Activated CD4-positive, alpha-beta T cell treated with anti-CD3 and anti-CD28 coated beads for 4 hours (primary cell): ENCODE data around the gene PLET1.
A peak's percentile ranks its signal among the peaks of the same experiment; 100 is the strongest.

Source experiments
- DNase-seq, 2 donors: peaks; one replicate each; pipeline ENCODE4 v3.0.0-alpha.2; 2020

The PLET1 gene

DNA sequence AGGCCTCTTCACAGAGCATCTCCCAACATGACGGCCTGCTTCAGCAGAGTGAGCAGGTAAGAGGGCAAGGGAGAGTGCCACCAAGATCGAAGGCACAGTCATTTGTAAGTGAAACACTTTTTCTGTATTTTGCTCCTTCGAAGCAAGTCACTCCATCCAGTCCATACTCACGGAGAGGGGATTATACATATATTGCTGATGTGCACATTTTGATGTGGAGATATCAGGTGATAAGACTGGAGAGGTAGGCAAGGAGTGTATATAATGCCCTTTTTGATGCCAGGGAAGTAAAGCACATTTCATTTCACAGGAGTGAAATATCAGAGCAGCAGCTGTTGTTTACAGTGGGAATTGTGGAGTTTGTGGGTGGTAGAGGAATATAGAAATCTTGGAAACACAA, 23.2 kb downstream of the PLET1 start:
- no peak for DNase-seq

DNA sequence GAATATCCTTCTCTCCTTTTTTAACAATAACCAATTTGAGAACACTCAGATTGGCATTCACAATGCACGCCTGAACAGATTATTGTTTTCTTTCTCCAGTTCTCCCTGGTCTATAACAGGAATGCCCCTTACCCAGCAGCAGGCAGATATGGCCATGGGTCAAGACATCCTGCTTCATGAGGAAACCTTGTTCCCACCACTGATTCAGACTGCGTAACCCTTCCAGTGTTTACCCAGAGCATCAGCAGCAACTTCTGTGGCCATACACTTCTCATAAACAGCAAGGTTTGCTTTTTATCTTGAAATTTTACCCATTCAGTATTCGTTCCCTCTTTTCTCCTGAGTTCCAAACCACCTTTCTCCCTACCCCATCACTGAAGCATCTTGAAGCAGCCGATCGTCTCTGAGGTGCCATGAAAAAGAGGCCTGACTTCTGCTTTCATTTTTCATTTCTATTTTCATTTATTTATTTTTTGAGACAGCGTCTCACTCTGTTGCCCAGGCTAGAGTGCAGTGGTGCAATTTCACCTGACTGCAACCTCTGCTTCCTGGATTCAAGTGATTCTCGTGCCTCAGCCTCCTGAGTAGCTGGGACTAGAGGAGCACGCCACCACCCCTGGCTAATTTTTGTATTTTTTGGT, 24.8 kb downstream of the PLET1 start:
- DNase-seq: no peak

DNA sequence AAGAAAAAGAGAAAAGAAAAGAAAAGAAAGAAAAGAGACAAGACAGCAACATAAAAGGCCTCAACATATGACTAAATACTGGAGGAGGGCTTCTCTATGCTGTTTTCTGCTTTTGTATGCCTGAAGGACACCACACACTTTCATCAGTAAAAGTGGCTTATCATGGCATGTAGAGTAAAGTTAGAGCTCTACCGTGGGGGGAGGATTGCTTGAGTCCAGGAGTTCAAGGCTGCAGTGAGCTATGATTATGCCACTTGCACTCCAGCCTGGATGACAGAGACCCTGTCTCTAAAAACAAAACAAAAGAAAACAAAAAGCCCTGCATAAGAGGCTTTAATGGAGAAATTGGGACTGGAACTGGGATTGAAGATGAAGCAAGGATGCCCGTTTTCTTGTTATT, 28.7 kb downstream of the PLET1 start:
- DNase-seq: no peak

DNA sequence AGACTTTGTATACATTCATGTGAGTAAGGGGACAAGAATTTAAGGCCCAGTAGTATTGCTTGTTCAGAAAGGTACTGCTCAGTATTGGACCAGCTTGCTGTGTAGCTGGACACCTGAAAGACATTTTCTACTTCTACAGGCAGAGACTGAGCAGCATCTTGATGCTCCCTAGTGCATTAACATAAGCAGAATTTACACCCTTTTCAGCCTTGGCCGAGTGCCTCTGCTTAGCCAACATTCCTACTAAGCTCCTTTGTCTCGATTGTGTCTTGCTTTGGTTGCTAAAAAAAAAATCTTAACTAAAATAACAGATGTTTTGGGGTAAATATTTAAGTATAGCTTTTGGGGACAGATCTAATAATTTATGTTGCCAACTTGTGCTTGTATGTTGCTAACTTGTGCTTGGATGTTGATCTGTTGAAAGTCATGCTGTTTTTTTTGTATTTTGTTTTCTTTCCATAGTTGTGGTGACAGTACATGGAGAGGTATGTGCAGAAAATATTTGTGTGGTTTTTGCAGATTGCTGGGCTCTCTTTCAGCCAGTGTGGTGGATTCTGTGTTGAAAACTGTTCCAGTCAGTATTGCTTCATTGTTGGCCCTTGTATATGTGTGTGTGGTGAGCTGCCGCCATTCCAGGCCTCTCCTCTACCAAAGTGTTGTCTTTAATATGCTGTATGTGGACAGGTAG, 30.8 kb downstream of the PLET1 start:
- no peak for DNase-seq

DNA sequence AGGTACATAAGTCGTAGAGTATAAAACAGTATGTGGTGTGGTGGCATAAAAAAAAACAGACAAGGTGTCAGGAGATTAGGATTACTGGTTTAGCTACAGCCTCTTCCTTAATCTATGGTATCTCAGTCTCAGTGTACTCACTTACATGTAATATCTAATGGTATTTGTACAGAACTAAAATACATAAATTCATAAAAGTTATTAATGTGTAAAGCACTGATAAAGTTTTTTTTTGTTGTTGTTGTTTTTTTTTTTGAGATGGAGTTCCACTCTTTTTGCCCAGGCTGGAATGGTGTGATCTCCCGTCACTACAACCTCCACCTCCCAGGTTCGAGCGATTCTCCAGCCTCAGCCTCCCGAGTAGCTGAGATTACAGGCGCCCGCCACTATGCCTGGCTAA, 31.5 kb downstream of the PLET1 start:
- DNase-seq: no peak

DNA sequence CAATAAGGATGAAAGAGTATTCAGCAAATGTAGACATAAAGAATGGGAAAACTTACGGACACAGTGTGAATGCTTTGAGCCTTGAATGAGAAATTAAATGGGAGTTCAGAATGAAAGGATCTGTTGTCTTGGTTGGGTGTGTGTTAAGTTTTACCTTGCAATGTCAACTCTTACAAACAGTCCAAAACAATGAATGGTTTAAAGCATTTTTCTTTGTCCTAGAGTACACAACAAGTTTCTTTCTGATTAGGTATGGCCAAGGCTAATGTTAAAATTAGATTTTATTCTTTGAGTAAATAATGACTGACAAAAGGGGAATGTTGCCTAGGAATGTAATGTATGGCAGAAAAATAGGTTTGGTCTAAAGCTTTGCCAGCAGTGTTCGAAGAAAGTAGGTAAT, 32.0 kb downstream of the PLET1 start:
- DNase-seq: no peak

DNA sequence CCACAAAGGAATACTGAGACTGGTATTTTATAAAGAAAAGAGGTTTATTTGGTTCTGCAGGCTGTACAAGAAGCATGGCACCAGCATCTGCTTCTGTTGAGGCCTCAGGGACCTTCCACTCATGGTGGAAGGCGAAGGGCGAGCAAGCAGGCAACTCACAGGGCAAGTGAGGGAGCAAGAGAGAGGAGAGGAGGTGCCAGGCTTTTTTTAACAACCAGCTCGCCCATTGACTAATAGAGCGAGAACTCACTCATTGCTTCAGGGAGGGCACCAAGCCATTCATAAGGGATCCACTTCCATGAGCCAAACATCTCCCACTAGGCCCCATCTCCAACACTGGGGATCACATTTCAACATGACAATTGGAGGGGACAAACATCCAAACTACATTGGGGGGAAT, 33.2 kb downstream of the PLET1 start:
- no peak for DNase-seq

DNA sequence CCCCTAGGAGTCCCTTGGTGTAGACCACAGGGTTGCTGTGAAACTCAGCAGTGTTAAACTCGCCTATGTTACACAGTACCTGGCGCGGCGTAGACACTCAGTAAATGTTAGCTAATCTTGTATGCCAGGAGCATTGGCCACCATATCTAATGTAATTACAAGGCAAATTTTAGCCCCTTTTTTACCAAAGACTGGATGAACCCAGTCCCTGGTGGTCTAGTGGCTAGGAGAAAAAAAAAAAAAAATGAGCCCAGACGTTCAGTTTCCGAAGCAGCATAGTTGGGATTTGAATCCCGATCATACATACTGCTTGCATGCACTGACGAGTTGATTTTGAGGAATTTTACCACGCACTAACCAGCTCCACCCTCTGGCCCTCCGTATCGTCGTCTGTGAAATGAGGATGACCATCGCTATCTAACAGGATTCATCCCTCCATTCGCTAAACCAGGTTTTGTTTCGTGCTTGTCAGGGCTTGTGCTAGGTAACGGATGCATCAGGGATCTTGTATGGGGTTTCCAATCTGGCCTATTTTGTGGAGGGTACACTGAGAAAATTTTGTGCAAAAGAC, 33.7 kb downstream of the PLET1 start:
- DNase-seq: no peak

DNA sequence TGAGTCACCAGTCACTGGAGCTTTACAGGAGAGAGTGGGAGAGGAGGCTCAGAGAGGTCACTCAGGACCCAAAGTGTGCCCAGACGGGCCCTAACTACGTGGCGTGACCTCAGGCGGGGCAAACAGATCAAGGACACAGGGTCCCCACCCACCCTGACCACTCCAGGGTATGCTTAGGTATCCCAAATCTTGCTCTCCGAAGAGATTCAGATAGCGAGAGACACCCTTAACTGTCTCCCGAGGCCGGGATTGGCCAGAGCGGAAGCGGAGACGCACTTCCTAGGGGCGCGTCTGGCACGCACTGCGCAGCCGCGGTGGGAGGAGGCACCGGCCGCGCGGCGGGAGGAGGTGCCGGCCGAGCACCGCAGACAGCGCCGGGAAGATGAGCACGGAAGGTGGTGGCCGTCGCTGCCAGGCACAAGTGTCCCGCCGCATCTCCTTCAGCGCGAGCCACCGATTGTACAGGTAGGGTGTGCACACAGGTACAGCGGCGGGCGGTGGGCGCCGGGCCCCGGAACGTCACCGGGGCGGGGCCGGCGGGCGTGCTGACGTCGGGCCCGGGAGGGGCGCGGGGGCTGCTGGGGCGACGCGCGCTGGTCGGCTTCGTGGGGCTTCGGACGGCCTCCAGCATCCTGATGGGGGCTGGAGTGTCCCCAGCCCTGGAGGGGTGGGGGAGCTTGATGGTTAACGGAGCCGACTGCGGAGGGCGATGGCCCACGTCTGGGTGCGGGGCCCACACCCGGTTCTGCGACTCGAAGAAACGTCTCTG, 34.4 kb downstream of the PLET1 start, which contains the start of gene PTS:
Gene PTS (plus strand): TSS at position 367 of the 769 bp plus-strand sequence. CDS start 16 bp downstream, at position 383.
- DNase-seq: peak; percentile 74 to 79

DNA sequence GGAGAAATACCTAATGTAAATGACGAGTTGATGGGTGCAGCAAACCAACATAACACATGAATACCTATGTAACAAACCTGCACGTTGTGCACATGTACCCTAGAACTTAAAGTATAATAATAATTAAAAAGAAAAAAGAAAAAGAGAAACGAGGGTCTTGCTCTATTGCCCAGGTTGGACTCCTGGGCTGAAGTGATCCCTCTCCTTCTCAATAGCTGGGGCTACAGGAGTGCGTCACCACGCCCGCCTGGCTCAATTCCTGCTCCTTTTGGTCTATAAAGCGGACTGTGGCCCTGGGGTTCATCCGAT, 35.0 kb downstream of the PLET1 start:
- DNase-seq: no peak

DNA sequence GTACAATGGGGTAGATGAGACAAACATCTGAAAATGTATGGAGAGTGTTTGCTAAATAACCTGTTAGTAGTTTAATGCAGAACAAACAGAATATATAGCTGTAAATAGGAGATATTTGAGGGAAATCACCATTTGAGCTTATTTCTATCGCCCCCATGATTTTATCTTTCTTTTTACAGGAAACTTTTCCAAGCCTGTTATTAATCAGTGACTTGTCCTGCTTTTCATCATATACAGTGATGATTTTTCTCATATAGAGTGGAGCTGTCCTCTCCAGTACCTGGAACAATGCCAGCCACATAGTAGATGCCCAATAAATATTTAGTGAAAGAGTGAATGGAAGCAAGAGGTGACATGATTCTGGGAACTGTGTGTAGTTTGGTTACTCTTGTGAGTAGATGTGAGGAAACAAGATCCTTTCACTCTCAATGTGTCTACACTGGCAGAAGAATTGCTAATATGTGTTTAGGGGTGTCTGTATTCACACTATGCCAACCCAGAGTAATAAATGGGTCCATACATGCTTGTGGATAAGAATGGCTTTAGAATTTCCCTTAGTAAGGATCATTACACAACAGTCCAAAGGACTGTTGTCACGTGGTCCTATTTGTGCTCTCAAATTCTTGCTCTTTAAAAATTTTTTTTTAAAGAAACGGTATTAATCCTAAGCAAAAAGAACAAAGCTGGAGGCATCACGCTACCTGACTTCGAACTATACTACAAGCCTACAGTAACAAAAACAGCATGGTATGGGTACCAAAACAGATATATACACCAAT, 36.7 kb downstream of the PLET1 start:
- DNase-seq: no peak

DNA sequence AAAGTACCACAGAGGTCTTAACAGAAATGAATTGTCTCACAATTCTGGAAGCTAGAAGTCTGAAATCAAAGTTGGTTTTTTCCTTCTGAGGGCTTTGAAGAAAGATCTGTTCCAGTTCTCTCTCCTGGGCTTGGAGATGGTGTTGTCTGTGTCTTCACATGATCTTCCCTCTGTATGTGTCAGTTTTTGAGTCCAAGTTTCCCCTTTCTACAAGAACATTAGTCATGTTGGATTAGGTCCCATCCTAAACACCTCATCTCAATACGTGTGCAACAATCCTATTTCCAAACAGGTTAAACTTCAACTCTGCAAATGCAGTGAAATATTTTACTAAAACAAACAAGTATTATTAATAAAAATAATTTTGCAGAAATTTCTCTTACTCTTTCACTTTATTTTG, 37.5 kb downstream of the PLET1 start:
- DNase-seq: no peak

DNA sequence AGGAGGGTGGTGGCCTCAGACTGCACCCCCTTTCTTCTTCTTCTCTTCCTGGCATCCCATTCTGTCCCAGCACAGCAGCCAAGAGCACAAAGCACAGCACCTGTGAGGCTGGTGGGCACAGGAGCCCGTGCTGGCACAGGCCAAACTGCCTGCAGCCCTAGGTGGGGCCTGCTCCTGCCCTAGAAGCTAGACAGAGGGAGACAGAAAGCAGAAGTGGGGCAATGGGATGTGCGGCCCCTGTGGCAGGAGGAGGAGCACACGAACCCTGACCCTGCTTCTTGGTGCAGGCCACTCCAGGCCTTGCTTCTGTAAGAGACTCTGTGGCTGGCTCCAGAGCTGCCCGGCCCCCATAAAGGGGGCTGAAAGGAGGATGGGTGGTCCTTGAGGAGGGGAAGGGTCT, 38.4 kb downstream of the PLET1 start:
- DNase-seq: no peak

DNA sequence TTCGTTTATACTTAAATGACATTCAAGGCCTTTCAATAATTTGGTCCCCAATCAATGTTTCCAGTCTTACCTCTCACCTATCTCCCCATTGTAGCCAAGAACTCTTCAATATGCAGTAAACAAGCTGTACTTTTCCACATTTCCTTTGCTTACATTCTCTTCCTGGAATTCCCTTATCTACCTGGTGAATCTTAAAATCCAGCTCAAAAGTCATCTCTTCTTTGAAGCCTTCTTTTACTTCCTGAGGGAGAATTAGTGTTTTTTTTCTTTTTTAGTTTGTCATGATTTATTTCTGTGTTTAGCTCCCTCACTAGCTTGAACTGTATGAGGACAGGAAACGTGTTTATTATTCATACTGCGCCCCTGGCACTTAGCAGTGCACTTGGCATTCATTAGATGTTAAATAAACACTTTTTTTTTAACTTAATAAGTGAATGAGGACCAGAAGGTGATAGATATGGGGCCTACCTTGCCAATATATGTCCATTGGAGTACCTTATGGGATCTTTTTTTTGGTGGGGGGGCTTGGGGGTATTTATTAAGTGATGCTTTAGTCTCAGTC, 39.3 kb downstream of the PLET1 start:
- no peak for DNase-seq

DNA sequence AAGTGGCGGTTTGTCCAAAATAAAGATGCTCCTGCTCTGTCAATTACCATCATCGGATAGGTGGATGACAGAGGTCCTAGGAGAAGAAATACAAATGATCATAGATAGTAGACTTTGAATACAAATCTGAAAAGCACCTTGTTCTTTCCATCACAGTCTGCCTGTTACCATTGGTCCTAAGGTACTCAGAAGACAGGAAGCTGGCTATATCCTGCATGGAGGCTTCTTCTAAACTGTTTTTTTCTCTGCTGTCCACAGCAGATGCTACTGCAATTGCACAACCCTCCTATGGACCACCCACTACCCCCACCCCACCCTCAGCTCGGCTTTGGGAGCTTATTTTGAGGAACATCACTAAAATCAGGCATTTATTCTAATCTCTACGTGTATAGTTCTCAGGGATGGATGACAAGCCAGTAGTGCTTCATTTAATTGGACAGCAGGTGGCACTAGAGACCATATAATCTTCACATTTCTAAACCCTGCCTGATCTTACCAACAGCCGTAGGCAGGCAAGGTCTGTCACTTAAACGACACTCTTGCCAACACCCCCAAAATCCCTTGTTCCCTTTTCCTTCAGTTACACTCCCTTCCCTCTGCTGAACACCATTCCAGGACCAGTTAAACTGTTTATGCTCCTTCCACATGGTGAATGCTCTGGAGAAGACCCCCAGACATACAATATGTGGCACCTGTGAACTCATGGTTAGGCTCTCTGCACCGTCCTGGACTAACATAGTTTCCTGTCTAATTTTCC, 41.0 kb downstream of the PLET1 start:
- peak; percentile 33 to 49 for DNase-seq

DNA sequence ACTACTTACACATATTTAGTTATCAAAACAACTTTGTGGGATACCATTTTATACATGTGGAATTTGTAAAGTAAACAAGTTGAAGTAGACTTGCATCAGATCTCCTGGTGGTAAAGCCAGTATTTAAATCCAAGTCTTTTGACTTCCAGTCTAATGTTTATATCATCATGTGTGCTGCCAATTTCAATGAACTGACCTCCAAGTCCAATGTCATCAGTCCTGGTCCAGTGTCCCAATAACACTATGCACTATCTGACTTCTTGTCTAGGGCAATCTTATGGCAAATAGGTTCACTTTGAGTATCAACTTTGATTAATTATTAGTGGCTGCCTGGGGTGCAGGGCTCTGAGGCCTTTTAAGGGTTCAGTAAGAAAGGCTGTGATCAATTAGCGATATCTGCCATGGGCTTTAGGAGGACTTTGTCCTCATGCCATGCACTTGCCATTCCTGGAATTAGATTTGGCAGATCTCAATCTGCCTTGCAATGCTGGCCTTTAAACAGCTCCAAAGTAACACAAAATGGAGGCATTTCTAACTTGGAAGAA, 44.0 kb downstream of the PLET1 start:
- DNase-seq: no peak

DNA sequence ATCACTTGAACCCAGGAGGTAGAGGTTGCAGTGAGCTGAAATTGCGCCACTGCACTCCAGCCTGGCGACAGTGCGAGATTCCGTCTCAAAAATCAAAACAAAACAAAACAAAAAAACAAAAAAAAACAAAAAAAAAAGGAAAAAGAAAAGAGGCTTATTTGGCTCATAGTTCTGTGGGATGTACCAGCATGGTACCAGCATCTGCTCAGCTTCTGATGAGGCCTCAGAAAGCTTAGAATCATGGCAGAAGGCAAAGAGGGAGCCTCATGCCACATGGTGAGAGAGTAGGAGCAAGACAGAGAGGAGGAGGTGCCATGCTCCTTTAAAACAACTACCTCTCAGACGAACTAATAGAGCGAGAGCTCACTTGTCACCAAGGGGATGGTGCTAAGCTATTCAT, 45.0 kb downstream of the PLET1 start:
- DNase-seq: no peak

DNA sequence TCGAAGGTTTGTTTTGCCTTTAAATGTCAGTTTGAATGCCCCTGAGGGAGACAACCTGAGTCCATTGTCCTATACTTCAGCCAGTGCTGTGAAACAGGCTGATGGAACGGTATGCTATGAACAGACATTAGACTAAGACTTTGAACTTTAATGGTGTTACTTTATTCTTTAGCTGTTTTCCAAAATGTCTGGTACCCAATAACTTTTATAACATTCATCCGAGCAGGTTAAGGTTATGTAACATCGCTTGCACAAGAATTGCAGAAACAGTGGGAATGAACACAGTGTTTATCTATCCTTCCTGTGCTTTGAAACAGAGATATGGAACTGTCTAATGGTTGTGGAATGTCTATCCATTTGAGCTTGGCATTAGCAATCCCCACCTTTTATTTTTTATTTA, 46.9 kb downstream of the PLET1 start:
- no peak for DNase-seq

DNA sequence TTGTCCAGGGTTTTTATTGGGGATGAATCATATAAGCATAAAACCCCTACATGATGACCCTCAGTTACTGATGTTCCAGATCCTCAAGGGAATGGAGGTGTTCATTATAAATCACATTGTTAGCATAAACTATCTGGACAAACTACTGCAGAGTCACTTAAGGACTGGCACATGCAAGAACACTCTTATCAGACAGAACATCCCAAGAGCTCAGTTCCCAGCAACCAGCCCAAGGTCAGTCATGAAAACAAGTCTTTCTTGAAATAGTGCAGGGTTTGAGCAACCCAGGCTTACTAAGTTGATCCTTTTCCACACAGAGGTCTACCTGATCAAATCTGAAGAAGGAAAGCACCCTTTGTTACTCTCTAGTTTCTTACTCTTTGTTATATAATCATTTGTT, 48.0 kb downstream of the PLET1 start:
- no peak for DNase-seq

DNA sequence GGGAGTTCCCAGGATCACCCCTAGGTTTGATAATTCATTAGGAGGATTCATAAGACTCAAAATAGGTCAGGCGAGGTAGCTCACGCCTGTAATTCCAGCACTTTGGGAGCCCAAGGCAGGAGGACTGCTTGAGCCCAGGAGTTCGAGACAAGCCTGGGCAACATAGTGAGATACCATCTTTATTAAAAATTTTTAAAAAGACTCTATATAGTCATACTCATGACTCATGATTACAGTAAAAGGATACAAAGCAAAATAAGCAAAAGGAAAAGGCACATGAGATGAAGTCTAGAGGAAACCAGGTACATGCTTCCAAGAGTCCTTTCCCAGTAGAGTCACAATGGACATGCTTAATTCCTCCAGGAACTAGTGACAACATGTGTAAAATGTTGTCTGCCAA, 48.4 kb downstream of the PLET1 start:
- DNase-seq: no peak

DNA sequence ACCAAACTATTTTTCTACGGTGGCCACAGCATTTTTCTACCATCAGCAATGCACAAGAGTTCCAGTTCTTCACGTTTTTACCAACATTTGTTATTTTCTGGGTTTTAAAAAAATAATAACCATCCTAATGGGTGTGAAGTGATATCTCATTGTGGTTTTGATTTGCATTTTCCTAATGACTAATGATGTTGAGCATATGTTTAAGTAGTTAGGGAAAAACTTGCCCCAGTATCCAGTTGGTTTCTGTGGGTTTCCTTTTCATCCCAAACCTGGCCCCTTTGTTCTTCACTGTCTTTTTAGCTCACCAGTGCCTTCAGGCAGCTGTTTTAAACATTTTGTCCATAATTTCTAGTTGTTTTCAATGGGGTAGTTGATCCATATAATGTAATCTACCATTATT, 49.1 kb downstream of the PLET1 start:
- peak in 1 of 2 donors; percentile 14 for DNase-seq

DNA sequence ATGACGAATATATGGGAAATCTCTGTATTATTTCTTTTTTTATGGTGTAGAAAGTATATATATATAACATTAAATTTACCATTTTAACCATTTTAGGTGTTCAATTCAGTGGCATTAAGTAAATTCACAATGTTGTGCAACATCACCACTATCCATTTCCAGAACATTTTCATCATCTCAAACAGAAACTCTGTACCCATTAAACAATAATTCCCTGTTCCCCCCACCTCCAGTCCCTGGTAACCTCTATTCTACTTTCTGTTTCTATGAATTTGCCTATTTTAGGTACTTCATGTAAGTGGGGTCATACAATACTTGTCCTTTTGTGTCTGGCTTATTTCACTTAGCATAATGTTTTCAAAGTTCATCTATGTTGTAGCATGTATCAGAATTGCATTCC, 49.8 kb downstream of the PLET1 start:
- no peak for DNase-seq
